HTERT RPE-1 (cell line): ENCODE results near the gene NAV1.
"Not testable (repeated sequence)": the region's sequence is repeated elsewhere in the genome, so short reads cannot be mapped to it uniquely, and the experiment has no call there.

Source experiments
- in situ Hi-C: fragments of 300-500 bp; cut with MboI; formaldehyde crosslinking; loops from 4 replicates; pipeline ENCODE4 v1.14.3; 2020; ENCODE audit warnings: low sequenced_read_pairs

NAV1 gene

GRCh38 chr1:201504179-201504631, 34.7 kb upstream of the NAV1 start:
- in situ Hi-C loops, result no loop called here

- in situ Hi-C loops, result no loop called here
These were observed 34.0 kb upstream of the NAV1 start for GRCh38 chr1:201504799-201505502.

GRCh38 chr1:201505503-201505890, 33.4 kb upstream of the NAV1 start:
- in situ Hi-C loops, result no loop called here

- in situ Hi-C loops, result no loop called here
These were observed 32.8 kb upstream of the NAV1 start for GRCh38 chr1:201506092-201506491.

- in situ Hi-C loops, result no loop called here
These were observed 32.2 kb upstream of the NAV1 start, which contains the start of gene CSRP1 for GRCh38 chr1:201506557-201507359. Gene CSRP1, minus strand, starts transcription at chr1:201507123. Its CDS starts 10,820 bp downstream, at chr1:201496303.

GRCh38 chr1:201507360-201507675, 31.6 kb upstream of the NAV1 start:
- in situ Hi-C loops, result no loop called here

GRCh38 chr1:201508809-201509208, 30.1 kb upstream of the NAV1 start:
- in situ Hi-C loops, result no loop called here

GRCh38 chr1:201509601-201510374, 29.1 kb upstream of the NAV1 start:
- in situ Hi-C loops, result no loop called here

- in situ Hi-C loops, result no loop called here
These were observed 28.2 kb upstream of the NAV1 start for GRCh38 chr1:201510734-201511133.

GRCh38 chr1:201511396-201511940, 27.5 kb upstream of the NAV1 start:
- in situ Hi-C loops, result no loop called here

- in situ Hi-C loops, result no loop called here
These were observed 26.9 kb upstream of the NAV1 start for GRCh38 chr1:201511941-201512539.

GRCh38 chr1:201513498-201514243, 25.3 kb upstream of the NAV1 start:
- in situ Hi-C loops, result no loop called here

GRCh38 chr1:201514466-201514865, 24.5 kb upstream of the NAV1 start:
- in situ Hi-C loops, result no loop called here

GRCh38 chr1:201515062-201515750, 23.7 kb upstream of the NAV1 start:
- in situ Hi-C loops, result no loop called here

- in situ Hi-C loops, result no loop called here
These were observed 23.0 kb upstream of the NAV1 start for GRCh38 chr1:201515895-201516294.

GRCh38 chr1:201516511-201517127, 22.3 kb upstream of the NAV1 start:
- in situ Hi-C loops, result no loop called here

GRCh38 chr1:201517631-201518030, 21.3 kb upstream of the NAV1 start:
- in situ Hi-C loops, result no loop called here

- in situ Hi-C loops, result no loop called here
These were observed 20.9 kb upstream of the NAV1 start for GRCh38 chr1:201518071-201518470.

- in situ Hi-C loops, result not testable (repeated sequence)
These were observed 18.8 kb upstream of the NAV1 start for GRCh38 chr1:201520046-201520575.
